Endothelial cell (in vitro differentiated cells): ENCODE measurements around the gene SRRD. TPM values are rescaled to one million over a fixed set of nuclear protein-coding genes. Genes with fewer than 3 reads are reported as not detected.

ENCODE experiments used
- DNase-seq: peaks from one replicate; pipeline ENCODE4 v3.0.0; 2021; ENCODE audit warnings: low spot score
- H3K27ac Mint-ChIP-seq: one replicate; pipeline ENCODE4 v1.8.0; 2021; ENCODE audit warnings: mixed read lengths, inconsistent platforms; ENCODE audit not compliant: unreplicated experiment
- H3K27me3 Mint-ChIP-seq: one replicate; pipeline ENCODE4 v1.8.0; 2021; ENCODE audit warnings: mild to moderate bottlenecking, moderate library complexity, mixed read lengths, inconsistent platforms; ENCODE audit not compliant: unreplicated experiment
- H3K36me3 Mint-ChIP-seq: one replicate; pipeline ENCODE4 v1.8.0; 2021; ENCODE audit warnings: mild to moderate bottlenecking, low read depth, mixed read lengths, inconsistent platforms; ENCODE audit not compliant: unreplicated experiment
- H3K4me1 Mint-ChIP-seq: one replicate; pipeline ENCODE4 v1.8.0; 2021; ENCODE audit warnings: mild to moderate bottlenecking, mixed read lengths, inconsistent platforms; ENCODE audit not compliant: unreplicated experiment
- H3K4me3 Mint-ChIP-seq: one replicate; pipeline ENCODE4 v1.8.0; 2021; ENCODE audit warnings: mild to moderate bottlenecking, mixed read lengths, inconsistent platforms; ENCODE audit not compliant: unreplicated experiment
- H3K9me3 Mint-ChIP-seq: one replicate; pipeline ENCODE4 v1.8.0; 2021; ENCODE audit warnings: mixed read lengths, inconsistent platforms; ENCODE audit not compliant: unreplicated experiment
- CTCF ChIP-seq: fragments of 200-600 bp; sonication (generic); IDR thresholded peaks from one replicate; pipeline ENCODE4 v1.5.0; 2021; ENCODE audit warnings: antibody characterized with exemption; ENCODE audit not compliant: unreplicated experiment
- total RNA-seq: library from RNA; stranded (reverse); fragmentation: NEBNext Ultra II Directional; extraction: Animal tissue kit (Norgen Biotek cat#: 25700); gene quantifications from one replicate; pipeline ENCODE4 v1.2.1, GENCODE V29; 2021; ENCODE audit not compliant: unreplicated experiment

SRRD gene
- total RNA-seq, 1 donor from 2014 or later, result 19.5 TPM

- TF ChIP-seq CTCF, result no peak
- Mint-ChIP-seq H3K4me3 (no peak overlapping the region), H3K27me3 (peaks cover 3% of the 10 kb centered on the region), H3K36me3 (peaks cover 21% of the 10 kb centered on the region), H3K4me1 (peaks cover 32% of the 10 kb centered on the region), H3K27ac (no peak overlapping the region), H3K9me3 (no peaks in the 10 kb centered on the region)
- no peak for DNase-seq
Observed at GRCh38 chr22:26485806-26486390, 2.2 kb downstream of the SRRD start.

- Mint-ChIP-seq H3K36me3 (peaks cover 23% of the 10 kb centered on the region), H3K27ac (no peak overlapping the region), H3K4me3 (no peak overlapping the region), H3K9me3 (no peaks in the 10 kb centered on the region), H3K27me3 (peaks cover 3% of the 10 kb centered on the region), H3K4me1 (peaks cover 28% of the 10 kb centered on the region)
- no peak for DNase-seq
- no peak for TF ChIP-seq CTCF
Observed at GRCh38 chr22:26486394-26486793, 2.7 kb downstream of the SRRD start.

- peaks cover 18% of the 10 kb centered on the region for H3K36me3 Mint-ChIP-seq
- H3K9me3 Mint-ChIP-seq, result no peaks in the 10 kb centered on the region
- no peak overlapping the region for H3K27ac Mint-ChIP-seq
- no peak for DNase-seq
- no peak overlapping the region for H3K4me3 Mint-ChIP-seq
- TF ChIP-seq CTCF, result no peak
- H3K27me3 Mint-ChIP-seq, result peaks cover 3% of the 10 kb centered on the region
- peaks cover 18% of the 10 kb centered on the region for H3K4me1 Mint-ChIP-seq
Observed at GRCh38 chr22:26487996-26488395, 4.3 kb downstream of the SRRD start.

GRCh38 chr22:26489447-26490036, 5.9 kb downstream of the SRRD start:
- DNase-seq, result no peak
- Mint-ChIP-seq H3K27me3 (no peaks in the 10 kb centered on the region), H3K4me1 (peaks cover 11% of the 10 kb centered on the region), H3K9me3 (no peaks in the 10 kb centered on the region), H3K27ac (peak overlapping the region; percentile 82), H3K4me3 (no peak overlapping the region), H3K36me3 (peaks cover 28% of the 10 kb centered on the region)
- TF ChIP-seq CTCF, result no peak

GRCh38 chr22:26492220-26492619, 8.5 kb downstream of the SRRD start:
- Mint-ChIP-seq H3K4me3 (no peak overlapping the region), H3K27ac (no peak overlapping the region), H3K9me3 (no peaks in the 10 kb centered on the region), H3K27me3 (peaks cover 1% of the 10 kb centered on the region), H3K4me1 (peaks cover 11% of the 10 kb centered on the region), H3K36me3 (peaks cover 33% of the 10 kb centered on the region)
- no peak for DNase-seq
- no peak for TF ChIP-seq CTCF
